ENCODE measurements around the gene ZNF160.
"Not testable (repeated sequence)": the region's sequence is repeated elsewhere in the genome, so short reads cannot be mapped to it uniquely, and the experiment has no call there.

ZNF160 gene

DNA sequence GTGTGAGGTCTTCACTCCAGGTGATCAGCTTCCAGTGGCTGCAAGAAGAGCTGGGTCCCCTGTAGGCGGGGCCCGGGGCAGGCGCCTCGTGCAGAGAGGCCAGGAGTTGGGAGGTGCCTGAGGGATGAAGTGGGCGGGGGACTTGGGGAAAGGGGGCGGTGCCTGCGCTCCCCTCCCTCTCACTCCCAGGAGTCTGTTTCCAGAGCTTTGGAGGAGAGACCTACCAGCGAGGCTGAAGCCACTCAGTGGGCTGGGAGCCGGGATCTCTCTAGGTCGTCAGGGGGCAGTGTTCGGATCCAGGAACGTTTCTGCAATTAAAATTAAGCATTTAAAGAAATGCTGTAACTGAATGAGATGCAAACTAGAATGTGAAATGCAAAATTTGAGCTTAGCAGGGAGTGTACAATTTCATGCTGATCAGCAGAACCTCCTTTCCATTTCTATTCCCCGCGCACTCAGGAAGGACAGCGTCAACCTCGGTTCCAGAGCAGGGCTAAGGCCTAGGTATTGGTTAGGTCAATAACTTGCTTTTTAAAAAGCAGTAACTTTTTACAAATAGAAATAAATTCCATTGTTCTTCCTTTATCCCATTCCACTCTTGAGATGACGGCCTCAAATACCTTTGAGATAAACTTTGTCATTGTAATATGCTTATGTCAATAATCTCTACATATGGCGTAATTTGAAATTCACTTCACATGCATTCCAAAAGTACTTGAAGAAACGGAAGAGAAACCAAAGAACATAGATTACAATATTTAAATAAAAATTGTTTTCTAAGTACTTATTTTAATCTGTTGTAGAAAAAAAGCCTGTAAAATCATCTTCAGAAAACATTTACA lies 11.6 kb downstream of the ZNF160 start:
- FAIRE-seq = no peak

DNA sequence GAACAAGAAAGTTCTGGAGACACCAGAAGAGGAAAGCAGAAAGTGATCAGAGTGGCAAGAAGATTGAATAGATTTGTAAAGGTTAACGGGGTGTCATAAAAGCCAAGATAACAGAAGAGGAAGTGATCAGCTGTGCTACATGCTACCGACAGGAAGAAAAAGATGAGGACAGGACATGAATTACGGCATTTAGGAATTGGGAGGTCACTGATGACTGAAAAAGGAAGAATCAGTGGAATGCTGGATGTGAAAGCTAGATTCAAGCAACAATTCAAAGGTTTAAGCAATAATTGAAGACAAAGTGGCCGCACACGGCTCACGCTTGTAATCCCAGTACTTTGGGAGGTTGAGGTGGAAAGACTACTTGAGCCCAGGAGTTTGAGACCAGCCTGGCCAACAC lies 15.1 kb downstream of the ZNF160 start:
- FAIRE-seq = no peak

DNA sequence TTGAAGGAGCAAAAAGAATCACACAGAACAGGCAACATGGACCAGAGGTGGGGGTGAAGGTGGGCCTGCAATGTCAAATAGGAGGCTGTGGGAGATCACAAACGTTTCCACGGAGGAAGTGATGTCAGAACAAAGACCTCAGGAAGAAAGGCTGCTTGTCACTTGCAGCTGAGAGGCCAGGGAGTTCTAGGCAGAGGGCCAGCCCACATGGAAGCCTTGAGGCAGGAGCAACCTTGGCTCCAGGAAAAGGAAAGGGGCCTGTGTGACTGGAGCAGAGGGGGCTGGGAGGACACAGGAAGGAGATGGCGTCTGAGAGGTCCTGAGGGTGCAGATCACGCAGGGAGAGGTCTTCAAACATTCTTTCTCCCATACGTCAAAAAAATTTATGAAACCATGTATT lies 16.3 kb downstream of the ZNF160 start:
- FAIRE-seq = no peak

DNA sequence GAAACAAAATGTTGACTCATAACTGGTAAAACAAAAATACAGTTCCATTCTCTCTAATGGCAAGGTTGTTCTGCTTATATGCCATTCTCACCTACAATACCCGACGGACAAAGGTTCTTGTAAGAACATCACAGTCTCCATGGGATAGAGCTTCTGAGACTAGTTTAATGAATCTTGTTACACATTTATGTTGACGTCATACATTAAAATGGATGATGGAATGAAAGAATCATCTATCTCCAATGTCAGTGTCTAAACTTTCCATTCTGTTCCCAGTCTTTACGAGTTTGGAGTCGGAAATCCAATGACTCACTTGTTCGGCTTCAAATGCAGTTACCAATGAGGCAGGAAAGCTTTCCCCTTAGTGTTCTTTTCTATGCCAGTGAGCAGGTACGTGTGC lies 17.7 kb downstream of the ZNF160 start:
- no peak for FAIRE-seq

DNA sequence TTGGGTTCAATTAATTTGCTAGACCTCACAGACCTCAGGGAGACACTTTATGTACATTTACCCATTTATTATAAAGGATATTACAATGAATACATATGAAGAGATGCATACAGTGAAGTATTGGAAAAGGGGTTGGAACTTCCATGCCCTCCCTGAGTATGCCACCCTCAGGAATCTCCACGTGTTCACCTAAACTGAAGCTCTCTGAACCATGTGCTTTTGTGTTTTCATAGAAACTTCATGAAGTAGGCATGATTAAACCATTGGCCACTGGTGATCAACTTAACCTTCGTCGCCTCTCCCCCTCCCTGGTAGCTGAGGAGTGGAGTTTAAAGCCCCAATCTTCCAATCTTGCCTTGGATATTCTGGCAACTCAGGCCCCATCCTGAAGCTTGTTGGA lies 20.3 kb downstream of the ZNF160 start:
- FAIRE-seq = no peak

DNA sequence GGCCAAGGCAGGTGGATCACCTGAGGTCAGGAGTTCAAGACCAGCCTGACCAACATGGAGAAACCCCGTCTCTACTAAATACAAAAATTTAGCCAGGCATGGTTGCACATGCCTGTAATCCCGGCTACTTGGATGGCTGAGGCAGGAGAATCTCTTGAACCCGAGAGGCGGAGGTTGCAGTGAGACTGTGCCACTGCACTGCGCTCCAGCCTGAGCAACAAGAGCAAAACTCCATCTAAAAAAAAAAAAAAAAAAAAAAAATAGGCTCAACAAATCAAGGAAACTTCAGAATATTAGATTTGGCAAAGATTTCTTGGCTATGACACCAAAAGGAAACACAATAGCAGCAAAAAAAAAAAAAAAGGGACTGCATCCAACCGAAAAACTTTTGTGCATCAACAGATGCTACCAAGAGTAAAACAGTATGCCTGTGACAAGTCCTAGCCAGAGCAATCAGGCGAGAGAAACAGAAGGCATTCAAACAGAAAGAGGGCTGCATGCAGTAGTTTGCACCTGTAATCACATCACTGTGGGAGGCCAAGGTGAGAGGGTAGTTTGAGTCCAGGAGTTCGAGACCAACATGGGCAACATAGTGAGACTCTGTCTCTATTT lies 23.8 kb downstream of the ZNF160 start:
- no peak for FAIRE-seq

DNA sequence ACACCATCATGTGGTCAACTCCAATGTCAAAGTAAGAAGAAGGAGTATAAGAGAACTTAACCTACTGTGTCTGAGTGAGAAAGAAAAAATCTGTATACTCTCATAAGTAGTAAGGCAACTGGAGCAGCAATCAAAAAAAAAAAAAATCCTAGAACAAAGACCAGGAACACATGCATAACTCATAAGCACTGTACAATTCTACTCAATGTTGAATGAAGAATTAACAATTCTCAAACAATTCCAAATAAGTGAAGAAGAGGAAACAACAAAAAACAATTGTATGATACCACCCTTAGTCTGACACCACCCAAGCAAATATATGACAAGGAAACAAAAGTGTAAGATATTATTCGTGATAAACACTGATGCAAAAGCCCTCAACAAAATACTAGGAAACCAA lies 24.6 kb downstream of the ZNF160 start:
- FAIRE-seq = no peak

DNA sequence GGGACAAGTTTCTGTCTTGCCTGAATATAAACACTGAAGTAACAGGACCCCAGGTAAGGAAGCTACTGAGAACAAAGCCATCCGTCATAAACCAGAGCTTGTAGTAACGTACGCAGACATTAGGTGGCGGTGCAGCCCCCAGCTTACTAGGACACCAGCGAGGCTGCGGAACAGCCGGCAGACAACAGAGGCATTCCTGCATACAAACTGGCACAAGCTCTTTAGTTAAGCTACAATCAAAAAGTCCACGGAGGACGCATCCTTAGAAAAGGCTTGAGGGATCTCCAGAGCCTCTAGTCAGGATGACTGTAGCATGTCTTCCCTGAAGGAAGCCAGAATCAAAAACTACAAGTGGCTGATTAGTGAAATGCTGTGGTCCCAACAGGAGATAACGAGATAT lies 26.2 kb downstream of the ZNF160 start:
- FAIRE-seq = no peak

DNA sequence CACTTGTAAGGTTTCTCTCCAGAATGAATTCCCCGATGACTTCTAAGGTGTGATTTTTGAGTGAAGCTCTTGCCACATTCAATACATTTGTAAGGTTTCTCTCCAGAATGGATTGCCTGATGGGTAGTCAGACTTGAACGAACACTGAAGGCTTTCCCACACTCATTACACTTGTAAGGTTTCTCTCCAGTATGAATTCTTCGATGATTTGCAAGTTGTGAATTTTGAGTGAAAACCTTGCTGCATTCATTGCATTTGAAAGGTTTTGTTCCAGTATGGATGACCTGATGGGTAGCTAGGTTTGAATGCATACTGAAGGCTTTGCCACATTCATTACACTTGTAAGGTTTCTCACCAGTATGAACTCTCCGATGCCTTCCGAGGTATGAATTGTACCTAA lies 34.4 kb downstream of the ZNF160 start:
- no peak for FAIRE-seq

DNA sequence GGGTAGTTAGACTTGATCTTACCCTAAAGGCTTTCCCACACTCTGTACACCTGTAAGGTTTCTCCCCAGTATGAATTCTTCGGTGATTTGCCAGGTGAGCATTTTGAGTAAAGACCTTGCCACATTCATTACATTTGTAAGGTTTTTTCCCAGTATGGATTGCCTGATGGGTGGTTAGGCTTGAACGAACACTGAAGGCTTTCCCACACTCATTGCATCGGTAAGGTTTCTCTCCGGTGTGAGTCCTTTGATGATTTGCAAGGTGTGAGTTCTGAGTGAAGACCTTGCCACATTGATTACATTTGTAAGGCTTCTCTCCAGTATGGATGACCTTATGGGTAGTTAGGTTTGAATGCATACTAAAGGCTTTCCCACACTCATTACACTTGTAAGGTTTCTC lies 35.0 kb downstream of the ZNF160 start:
- no peak for FAIRE-seq

DNA sequence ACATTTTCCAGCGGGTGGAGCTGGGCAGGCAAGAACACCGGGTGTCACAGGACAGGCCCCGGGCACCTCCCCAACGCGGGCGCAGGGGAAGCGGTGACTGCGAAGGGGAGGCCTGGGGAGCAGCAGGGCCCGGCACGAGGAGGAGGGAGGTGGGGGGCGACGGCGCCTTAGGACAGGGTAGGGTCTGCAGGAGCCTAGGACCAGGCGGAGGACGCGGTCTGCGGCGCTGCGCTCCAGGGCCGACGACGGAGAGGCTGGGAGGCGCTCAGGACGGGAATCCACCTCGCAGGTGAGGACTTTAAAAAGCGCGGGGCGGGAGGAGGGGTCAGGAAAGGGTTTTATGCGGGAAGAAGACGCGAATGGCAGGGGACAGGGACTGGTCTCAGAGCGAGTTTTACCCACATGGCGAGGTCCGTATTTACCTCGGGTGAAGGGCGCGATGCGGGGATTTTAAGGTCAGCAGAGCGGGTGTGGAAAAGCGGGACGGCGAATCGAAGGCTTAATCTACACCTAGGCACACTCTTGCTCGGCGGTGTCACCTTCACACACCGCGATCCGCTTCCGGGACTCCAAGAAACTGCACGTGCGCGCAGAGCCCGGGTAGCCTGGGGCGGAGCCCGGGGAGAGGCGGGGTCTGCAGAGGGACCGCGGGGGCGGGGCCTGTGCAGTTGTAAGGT lies 45.2 kb downstream of the ZNF160 start:
- FAIRE-seq = no peak

DNA sequence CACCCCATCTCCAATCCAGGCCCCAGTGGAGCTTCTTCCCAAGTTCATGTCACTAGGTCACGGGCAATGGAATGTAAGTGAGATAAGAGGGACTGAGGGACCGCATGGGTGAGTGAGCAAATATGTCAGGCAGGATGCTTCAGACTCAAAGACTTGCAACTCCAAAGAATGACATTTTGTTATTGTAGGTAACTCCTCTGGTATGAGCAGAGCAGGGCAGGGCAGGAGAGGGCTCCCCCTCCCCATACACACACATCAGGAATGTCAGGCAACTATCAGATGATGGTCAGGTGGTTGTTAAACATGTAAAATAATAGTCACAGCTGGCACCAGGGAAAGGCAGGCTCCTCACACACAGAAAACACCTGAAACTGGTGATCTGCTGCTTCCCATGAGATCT lies 48.1 kb downstream of the ZNF160 start:
- FAIRE-seq = no peak

DNA sequence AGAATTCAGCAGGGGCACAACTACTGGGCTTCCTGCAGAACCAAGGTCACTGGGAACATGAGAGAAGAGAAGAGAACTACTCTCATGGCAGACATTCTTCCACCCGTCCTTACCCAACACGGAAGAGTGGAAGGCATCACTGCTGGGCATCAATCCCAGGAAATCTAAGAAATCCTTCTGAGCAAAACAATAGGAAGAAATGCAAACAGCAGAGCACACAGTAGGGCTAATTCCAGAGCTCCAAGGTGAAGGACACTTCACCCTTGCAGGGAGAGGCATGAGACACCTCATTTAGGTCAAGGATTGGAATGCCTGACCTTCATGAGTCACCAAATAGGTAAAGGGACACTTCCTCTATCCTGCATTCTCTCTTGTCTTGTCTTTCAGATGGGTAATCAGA lies 55.8 kb downstream of the ZNF160 start:
- FAIRE-seq = no peak

DNA sequence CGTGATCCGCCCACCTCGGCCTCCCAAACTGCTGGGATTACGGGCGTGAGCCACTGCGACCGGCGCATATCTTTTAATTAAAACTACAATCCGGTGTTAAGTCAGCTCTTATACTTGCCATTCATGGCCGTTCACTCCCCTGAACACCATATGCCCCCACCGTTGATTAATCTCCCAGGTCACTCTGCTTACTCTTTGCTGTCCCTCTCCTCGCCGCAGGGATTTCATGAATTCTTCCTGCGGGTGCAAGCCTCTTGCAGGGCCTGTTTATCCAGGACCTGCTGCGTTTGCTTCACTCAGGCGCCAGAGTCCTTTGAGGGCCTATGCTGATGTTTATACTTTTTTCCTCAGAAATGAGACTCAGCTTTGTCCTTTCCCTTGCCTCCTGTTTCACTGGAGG lies 57.7 kb downstream of the ZNF160 start:
- FAIRE-seq = no peak

DNA sequence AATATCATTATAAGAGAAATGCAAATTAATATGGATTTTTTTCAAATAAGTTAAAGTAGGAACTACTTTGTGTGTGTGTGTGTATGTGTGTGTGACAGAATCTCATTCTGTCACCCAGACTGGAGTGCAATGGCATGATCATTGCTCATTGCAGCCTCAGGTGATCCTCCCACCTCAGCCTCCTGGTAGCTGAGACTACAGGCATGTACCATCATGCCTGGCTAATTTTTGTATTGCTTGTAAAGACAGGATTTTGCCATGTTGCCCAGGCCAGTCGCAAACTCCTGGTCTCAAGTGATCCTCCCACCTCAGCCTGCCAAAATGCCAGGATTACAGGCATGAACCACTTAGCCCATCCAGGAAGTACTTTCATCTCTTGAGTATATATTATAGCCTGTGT lies 61.9 kb downstream of the ZNF160 start:
- no peak for FAIRE-seq

DNA sequence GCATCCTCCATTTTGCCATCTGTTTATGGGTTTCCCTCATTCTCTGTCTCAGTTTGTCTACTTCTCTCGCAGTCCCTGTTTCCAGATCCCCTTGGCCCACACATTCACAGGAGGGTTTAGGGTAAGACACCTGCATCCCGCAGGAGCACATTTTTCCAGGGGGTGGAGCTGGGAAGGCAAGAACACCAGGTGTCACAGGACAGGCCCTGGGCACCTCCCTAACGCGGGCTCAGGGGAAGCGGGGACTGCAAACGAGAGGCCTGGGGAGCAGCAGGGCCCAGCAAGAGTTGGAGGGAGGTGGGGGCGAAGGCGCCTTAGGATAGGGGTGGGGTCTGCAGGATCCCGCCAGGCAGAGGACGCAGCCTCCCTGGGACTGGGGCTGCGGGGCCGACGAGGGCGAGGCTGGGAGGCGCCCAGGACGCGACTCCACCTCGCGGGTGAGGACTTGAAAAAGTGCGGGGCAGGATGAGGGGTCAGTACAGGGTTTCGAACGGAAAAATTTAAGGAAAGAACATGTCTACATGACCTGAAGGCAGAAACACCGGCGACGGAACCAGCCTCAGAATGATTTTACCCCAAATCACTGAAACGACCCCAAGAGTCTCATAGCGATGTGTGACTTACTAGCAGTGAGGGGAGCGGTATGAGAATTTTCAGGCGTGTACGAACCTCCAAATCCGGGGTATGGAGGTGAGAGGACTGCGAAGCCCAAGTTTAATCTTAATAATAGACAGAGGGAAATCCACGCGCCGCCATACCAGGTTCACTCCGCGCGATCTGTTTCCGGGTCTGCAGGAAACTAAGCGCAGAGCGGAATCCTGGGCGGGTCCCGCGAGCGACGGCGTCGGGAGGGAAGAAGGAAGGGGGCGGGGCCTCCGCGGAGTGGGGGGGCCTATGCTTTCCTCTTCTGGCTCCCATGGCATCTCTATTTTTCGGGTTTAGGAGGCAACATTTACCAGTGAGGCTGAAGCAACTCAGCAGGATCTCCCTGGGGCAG lies 65.8 kb downstream of the ZNF160 start:
- no peak for FAIRE-seq

DNA sequence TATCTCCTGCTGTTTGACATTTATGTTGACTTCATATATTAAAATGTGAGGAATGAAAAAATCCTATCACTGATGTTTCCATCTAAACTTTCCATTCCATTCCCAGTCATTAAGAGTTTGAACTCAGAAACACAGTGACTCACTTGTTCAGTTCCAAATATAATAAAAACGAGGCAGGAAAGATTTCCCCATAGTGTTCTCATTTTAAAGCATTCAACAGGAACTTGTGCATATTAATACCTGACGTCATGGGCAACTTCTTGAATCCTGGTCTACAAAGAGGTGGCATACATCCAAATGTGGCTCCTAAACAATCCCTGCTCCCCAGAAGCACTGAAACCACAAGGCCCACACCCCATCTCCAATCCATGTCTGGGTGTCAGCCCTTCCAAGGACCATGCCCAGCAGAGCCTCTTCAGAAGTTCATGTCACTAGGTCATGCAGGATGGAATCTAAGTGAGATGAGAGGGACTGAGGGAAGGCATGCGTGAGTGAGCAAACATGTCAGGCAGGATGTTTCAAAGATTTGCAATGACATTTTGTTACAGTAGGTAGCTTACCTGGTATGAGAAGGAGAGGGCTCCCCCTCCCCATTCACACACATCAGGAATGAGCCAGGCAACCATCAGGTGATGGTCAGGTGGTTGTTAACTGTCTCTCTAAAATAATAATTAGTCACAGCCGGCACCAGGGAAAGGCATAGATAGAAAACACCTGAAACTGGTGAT lies 68.1 kb downstream of the ZNF160 start:
- FAIRE-seq = no peak

DNA sequence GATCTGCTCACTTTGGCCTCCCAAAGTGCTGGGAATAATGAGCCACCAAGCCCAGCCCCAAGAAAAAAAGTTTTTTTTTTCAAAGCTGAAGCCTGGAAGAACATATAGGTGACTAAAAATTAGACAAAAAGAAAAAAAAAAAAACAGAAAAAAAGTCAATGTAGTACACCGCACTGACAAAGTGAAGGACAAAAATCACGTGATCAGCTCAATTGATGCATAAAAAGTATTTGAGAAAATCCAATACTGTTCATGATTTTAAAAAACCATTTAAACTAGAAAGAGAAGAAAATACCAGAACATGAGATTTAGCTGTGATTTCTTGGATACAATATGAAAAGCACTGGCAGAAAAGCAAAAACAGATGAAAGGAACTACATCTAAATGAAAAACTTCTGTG lies 69.2 kb downstream of the ZNF160 start:
- FAIRE-seq = no peak

DNA sequence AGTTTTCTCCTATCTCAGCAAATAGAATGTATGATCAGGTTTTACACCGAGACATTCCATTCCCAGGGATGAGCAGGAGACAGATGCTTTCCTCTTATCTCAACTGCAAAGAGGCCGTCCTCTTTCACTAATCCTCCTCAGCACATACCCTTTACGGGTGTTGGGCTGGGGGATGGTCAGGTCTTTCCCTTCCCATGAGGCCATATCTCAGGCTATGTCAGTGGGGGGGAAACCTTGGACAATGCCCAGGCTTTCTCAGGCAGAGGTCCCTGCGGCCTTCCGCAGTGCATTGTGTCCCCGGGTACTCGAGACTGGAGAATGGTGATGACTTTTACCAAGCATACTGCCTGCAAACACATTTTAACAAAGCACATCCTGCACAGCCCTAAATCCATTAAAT lies 74.9 kb downstream of the ZNF160 start:
- not testable (repeated sequence) for FAIRE-seq

DNA sequence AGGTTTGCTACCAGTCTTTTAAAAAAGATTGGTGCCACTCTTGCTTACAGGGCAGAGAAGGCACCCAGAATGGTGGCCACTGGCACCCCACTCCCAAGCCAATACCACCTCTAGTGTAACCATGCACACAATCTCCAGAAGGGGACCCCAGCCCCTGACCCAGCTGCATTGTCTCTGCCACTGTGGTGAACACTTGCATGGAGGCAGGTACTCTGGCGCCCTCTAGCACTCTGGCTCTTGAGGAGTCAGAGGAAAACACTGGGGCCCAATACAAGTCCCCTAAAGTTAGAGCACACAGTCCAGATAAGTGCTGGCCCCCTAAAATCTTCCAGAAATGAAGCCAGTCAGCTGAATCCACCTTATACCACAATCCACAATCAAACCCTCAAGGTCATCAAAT lies 83.5 kb downstream of the ZNF160 start:
- FAIRE-seq = no peak
